HG03064 (cell line): ENCODE data around the gene KCNJ18.
"Not testable (repeated sequence)": the region's sequence is repeated elsewhere in the genome, so short reads cannot be mapped to it uniquely, and the experiment has no call there.

Experiments used
- ATAC-seq: cut with Tn5 transposase; IDR thresholded peaks from one replicate; pipeline ENCODE4 v1.9.1; 2021; ENCODE audit warnings: low read depth; ENCODE audit not compliant: unreplicated experiment

The KCNJ18 gene

DNA sequence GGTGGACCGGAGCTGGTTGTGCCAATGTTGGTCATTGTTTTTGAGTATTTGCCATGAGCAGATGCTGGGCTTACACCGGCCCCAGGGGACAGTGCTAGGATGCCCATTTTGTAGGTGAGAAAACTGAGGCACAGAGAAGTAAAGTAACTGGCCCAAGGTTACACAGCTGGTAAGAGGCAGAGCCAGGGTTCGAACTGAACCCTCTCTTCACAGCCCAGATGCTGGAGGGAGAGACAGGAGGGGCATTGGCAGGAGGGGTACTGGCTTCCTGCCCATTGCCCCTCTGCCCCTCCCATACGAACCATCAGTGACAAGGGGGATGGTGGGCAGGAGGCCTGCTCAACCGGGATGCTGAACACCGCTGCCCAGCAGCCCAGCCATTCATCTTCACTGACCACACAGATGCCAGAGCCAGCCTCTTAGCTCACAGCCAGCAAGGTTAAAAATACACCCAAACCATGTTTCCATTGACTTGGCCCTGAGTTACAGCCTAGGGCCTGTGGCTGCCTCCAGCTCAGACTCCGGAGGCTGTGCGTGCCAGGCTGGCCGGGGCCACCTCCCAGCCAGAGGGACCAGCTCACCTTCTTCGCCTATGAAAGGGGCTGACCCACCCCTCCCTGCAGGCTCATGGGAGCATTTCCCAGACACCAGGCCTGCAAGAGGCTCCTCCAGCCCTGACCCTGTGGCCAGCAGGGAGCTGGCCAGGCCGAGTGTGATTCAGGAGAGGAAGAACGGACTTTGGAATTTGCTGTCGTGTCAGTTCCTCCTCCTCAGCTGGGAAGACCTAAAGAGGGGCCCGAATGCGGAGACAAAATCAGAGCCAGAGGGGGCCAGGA, 57.6 kb downstream of the KCNJ18 start:
- ATAC-seq, result not testable (repeated sequence)

DNA sequence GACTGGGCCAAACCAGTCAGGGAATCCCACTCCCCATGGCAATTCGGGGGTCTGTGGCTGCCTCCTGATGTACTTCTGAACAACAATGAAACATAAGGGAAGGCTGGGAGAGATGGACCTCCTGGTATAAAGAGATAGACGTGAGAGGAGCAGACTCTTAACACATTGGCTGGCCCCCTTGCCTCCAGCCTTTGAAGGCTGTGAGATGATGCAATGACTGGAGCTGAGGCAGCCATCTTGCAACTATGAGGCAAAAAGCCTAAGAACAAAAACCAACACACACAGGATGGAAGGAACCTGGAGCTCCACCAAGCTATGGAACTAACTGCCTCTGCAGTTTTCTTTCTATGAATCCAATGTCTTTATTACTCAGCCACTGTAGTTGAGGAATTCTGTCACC, 58.8 kb downstream of the KCNJ18 start:
- not testable (repeated sequence) for ATAC-seq
